Panc1 (cell line): ENCODE data around the gene FUT7. TPM values are rescaled to one million over a fixed set of nuclear protein-coding genes. Genes with fewer than 3 reads are reported as not detected.

ENCODE experiments used
- ATAC-seq: fragments of 200-7000 bp; cut with Tn5 transposase; 2 replicates; pipeline ENCODE4 v1.9.1; 2020; ENCODE audit warnings: mild to moderate bottlenecking, moderate library complexity
- BruUV-seq: library from RNA; stranded (reverse); fragments of 400-500 nt; replicated peaks from 2 replicates; lab custom pipeline; 2021; lab: Mats Ljungman, UMichigan
- CTCF ChIA-PET: fragments of 300-600 bp; sonication (Branson Sonifier 250); formaldehyde crosslinking; loops from one replicate; lab custom pipeline; 2022; ENCODE audit warnings: antibody characterized with exemption; lab: Charles Lee
- POLR2A ChIA-PET: fragments of 300-600 bp; sonication (Branson Sonifier 250); formaldehyde crosslinking; loops from one replicate; lab custom pipeline; 2022; ENCODE audit warnings: antibody characterized with exemption; lab: Charles Lee
- DNase-seq: peaks from one replicate; pipeline ENCODE4 v3.0.0-alpha.2; 2010; ENCODE audit warnings: low read depth, low spot score
- H3K27ac ChIP-seq: 2 replicates; pipeline ENCODE4 v1.5.1; 2011; ENCODE audit warnings: mild to moderate bottlenecking, low read length, inconsistent platforms
- H3K27me3 ChIP-seq: fragments of 200-500 bp; sonication (Bioruptor generic); 2 replicates; pipeline ENCODE4 v1.6.0; 2014; ENCODE audit warnings: low read length, inconsistent platforms; ENCODE audit not compliant: control insufficient read depth, insufficient read depth
- H3K36me3 ChIP-seq: fragments of 200-500 bp; sonication (Bioruptor generic); 2 replicates; pipeline ENCODE4 v1.5.1; 2014; ENCODE audit warnings: inconsistent platforms, mild to moderate bottlenecking, low read length, moderate library complexity; ENCODE audit not compliant: control insufficient read depth, insufficient read depth
- H3K4me1 ChIP-seq: 2 replicates; pipeline ENCODE4 v1.5.1; 2011; ENCODE audit warnings: inconsistent platforms, mild to moderate bottlenecking, low read length, moderate library complexity; ENCODE audit not compliant: control insufficient read depth, insufficient read depth
- H3K4me3 ChIP-seq, 2 experiments: 2 replicates each; pipeline ENCODE4 v1.5.1; 2011 to 2012; ENCODE audit warnings: low read depth in 2 of 2, low read length in 2 of 2, mild to moderate bottlenecking in 2 of 2, inconsistent platforms in 1 of 2, moderate library complexity in 1 of 2
- H3K9me3 ChIP-seq: fragments of 200-500 bp; sonication (Bioruptor generic); 2 replicates; pipeline ENCODE4 v1.5.1; 2014; ENCODE audit warnings: low read depth, mild to moderate bottlenecking, inconsistent platforms, low read length, moderate library complexity; ENCODE audit not compliant: control insufficient read depth, insufficient read depth
- POLR2AphosphoS5 ChIP-seq: IDR thresholded peaks from 2 replicates; pipeline ENCODE4 v1.6.1; 2012; ENCODE audit warnings: mild to moderate bottlenecking, low read depth, low read length, moderate library complexity
- REST ChIP-seq, 2 experiments: IDR thresholded peaks; 2 replicates each; pipeline ENCODE4 v1.6.1; 2011 to 2012; ENCODE audit warnings: low read depth in 2 of 2, control low read depth in 1 of 2, low read length in 1 of 2, mild to moderate bottlenecking in 1 of 2, moderate library complexity in 1 of 2; ENCODE audit not compliant: insufficient read depth in 1 of 2
- SIN3A ChIP-seq: IDR thresholded peaks from 2 replicates; pipeline ENCODE4 v1.6.1; 2012; ENCODE audit warnings: low read depth, mild to moderate bottlenecking, low read length, moderate library complexity, borderline replicate concordance; ENCODE audit not compliant: insufficient read depth
- TCF7L2 ChIP-seq: IDR thresholded peaks from 2 replicates; pipeline ENCODE4 v1.6.1; 2011; ENCODE audit warnings: mild to moderate bottlenecking, low read depth, low read length, inconsistent platforms
- in situ Hi-C: cut with HindIII; loops from 2 replicates; pipeline ENCODE4 v1.10.0; 2016; ENCODE audit warnings: low sequenced_read_pairs, low pct_unique_long_range_greater_than_20kb
- intact Hi-C: fragments of 100-400 bp; cut with micrococcal nuclease; formaldehyde crosslinking; loops from one replicate; pipeline ENCODE4 v1.10.0; 2022; ENCODE audit not compliant: unreplicated experiment
- total RNA-seq: library from RNA; stranded (reverse); gene quantifications from one replicate; pipeline ENCODE4 v1.2.1, GENCODE V29; 2021; ENCODE audit not compliant: unreplicated experiment
- TF ChIP-seq, protein P1 (sequence below): fragments of 450-650 bp; IDR thresholded peaks from 2 replicates; pipeline ENCODE4 v1.5.1; 2017; ENCODE audit warnings: mild to moderate bottlenecking

Gene FUT7
- total RNA-seq, 1 experiment from 2014 or later = not detected

- Histone ChIP-seq H3K4me3 (peak overlapping the region; percentile 52 to 54), H3K27ac (no peak overlapping the region), H3K27me3 (no peaks in the 10 kb centered on the region), H3K36me3 (no peaks in the 10 kb centered on the region), H3K9me3 (no peaks in the 10 kb centered on the region), H3K4me1 (peaks cover 10% of the 10 kb centered on the region; the same call in 1 of the 2 replicates)
- no TSS peak for BruUV-seq
- no peak for TF ChIP-seq REST (IDR thresholded peaks at IDR 0.05; ENCODE audit: insufficient read depth in 1 of 2, low read depth in 2 of 2, low read length in 1 of 2)
- TF ChIP-seq, protein P1, sequence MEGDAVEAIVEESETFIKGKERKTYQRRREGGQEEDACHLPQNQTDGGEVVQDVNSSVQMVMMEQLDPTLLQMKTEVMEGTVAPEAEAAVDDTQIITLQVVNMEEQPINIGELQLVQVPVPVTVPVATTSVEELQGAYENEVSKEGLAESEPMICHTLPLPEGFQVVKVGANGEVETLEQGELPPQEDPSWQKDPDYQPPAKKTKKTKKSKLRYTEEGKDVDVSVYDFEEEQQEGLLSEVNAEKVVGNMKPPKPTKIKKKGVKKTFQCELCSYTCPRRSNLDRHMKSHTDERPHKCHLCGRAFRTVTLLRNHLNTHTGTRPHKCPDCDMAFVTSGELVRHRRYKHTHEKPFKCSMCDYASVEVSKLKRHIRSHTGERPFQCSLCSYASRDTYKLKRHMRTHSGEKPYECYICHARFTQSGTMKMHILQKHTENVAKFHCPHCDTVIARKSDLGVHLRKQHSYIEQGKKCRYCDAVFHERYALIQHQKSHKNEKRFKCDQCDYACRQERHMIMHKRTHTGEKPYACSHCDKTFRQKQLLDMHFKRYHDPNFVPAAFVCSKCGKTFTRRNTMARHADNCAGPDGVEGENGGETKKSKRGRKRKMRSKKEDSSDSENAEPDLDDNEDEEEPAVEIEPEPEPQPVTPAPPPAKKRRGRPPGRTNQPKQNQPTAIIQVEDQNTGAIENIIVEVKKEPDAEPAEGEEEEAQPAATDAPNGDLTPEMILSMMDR = no peak
- no peak for TF ChIP-seq TCF7L2
- no peak for TF ChIP-seq SIN3A
- no peak for TF ChIP-seq POLR2AphosphoS5
- DNase-seq (no peak), ATAC-seq (no peak)
- in situ Hi-C loops = no loop called here
- ChIA-PET CTCF (no interaction called here), POLR2A (no interaction called here)
- intact Hi-C loops = no loop called here
These were observed 12.8 kb upstream of the FUT7 start for GRCh38 chr9:137044502-137045177.

DNA sequence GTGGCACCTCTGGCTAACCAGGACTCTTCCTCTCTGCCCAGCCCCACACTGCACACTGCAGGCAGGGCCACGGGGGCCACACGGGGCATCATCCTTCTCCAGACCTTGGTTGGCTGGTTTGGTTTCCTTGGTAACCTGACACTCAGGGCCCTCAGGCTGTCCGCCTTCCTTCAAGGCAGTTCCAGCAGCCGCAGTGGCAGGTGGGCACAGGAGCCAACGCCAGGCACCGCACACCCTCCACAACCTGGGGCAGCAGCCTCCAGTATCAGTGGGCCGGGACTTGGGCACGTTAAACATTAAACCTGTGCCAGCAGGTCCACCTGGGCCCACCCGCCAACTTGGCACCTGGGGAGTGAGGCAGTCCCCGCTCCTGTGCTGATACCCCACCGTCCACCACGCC is 12.1 kb upstream of the FUT7 start:
- peaks cover 10% of the 10 kb centered on the region; the same call in 1 of the 2 replicates for H3K4me1 ChIP-seq
- intact Hi-C loops (no loop called here), in situ Hi-C loops (no loop called here)
- TF ChIP-seq, protein P1 = no peak
- TF ChIP-seq SIN3A = no peak
- TF ChIP-seq TCF7L2 = no peak
- TF ChIP-seq REST (IDR thresholded peaks at IDR 0.05; ENCODE audit: insufficient read depth in 1 of 2, low read depth in 2 of 2, low read length in 1 of 2) = no peak
- no peak for TF ChIP-seq POLR2AphosphoS5
- H3K27ac ChIP-seq = no peak overlapping the region
- POLR2A ChIA-PET = no interaction called here
- no peaks in the 10 kb centered on the region for H3K9me3 ChIP-seq
- no peaks in the 10 kb centered on the region for H3K27me3 ChIP-seq
- H3K4me3 ChIP-seq = no peak overlapping the region; a peak in 1 of 4 replicates
- DNase-seq (no peak), ATAC-seq (no peak)
- TSS peak; percentile 90 for BruUV-seq
- CTCF ChIA-PET = no interaction called here
- no peaks in the 10 kb centered on the region for H3K36me3 ChIP-seq
